NT2/D1 (cell line): ENCODE data around the gene MUC6.

Source experiments
- SUZ12 ChIP-seq: IDR thresholded peaks from 2 replicates; pipeline ENCODE4 v1.6.1; 2011; ENCODE audit not compliant: insufficient read length, insufficient read depth; ENCODE audit errors: extremely low read depth
- YY1 ChIP-seq: IDR thresholded peaks from 2 replicates; pipeline ENCODE4 v1.6.1; 2011; ENCODE audit not compliant: insufficient read length, insufficient read depth
- ZNF274 ChIP-seq: IDR thresholded peaks from 2 replicates; pipeline ENCODE4 v1.6.1; 2011; ENCODE audit warnings: mild to moderate bottlenecking, low read depth, low read length

GRCh38 chr11:980438-981357 is 55.8 kb downstream of the MUC6 start:
- TF ChIP-seq ZNF274: no peak
- no peak for TF ChIP-seq YY1
- no peak for TF ChIP-seq SUZ12
